NCI-H748 (cell line): ENCODE results near the gene AUP1.
A peak's percentile ranks its signal among the peaks of the same experiment; 100 is the strongest.

ENCODE experiments used
- DNase-seq: peaks from one replicate; lab custom pipeline; 2025; ENCODE audit not compliant: unreplicated experiment; lab: John Stamatoyannopoulos, UW

AUP1 gene

GRCh38 chr2:74558284-74559230 is 29.1 kb upstream of the AUP1 start:
- no peak for DNase-seq

GRCh38 chr2:74556831-74557370 is 27.4 kb upstream of the AUP1 start:
- no peak for DNase-seq

DNA sequence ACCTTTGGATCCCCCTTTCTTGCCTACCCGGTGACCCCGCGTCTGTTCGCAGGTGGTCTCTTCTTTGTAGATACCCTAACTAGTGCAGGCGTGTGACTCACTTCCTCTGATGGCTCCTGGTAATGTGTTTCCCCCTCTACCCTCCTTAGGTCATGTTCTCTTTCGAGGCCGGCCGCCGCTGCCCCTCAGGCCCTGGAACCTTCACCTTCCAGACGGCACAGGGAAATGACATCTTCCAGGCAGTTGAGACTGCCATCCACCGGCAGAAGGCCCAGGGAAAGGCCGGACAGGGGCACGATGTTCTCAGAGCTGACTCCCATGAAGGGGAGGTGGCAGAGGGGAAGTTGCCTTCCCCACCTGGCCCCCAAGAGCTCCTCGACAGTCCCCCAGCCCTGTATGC is 26.7 kb upstream of the AUP1 start:
- no peak for DNase-seq

DNA sequence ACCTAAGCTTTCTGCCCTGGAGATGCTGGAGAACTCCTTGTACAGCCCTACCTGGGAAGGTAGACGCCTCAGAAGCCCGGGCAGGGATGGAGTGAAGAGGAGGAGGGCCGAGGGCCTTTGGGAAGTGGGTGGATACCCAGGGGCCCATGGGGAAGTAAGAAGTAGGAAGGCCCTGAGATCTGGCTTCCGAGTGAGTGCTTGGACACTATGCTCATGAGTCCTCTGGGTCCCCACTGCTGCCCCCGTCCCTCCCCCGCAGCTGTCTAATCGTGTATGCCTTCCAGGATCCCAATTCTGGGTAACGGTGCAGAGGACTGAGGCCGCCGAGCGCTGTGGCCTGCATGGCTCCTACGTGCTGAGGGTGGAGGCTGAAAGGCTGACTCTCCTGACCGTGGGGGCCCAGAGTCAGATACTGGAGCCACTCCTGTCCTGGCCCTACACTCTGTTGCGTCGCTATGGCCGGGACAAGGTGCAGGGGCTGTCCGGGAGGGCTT is 26.2 kb upstream of the AUP1 start:
- no peak for DNase-seq

- peak; percentile 66 for DNase-seq
These were observed 25.5 kb upstream of the AUP1 start for GRCh38 chr2:74554820-74555531.

DNA sequence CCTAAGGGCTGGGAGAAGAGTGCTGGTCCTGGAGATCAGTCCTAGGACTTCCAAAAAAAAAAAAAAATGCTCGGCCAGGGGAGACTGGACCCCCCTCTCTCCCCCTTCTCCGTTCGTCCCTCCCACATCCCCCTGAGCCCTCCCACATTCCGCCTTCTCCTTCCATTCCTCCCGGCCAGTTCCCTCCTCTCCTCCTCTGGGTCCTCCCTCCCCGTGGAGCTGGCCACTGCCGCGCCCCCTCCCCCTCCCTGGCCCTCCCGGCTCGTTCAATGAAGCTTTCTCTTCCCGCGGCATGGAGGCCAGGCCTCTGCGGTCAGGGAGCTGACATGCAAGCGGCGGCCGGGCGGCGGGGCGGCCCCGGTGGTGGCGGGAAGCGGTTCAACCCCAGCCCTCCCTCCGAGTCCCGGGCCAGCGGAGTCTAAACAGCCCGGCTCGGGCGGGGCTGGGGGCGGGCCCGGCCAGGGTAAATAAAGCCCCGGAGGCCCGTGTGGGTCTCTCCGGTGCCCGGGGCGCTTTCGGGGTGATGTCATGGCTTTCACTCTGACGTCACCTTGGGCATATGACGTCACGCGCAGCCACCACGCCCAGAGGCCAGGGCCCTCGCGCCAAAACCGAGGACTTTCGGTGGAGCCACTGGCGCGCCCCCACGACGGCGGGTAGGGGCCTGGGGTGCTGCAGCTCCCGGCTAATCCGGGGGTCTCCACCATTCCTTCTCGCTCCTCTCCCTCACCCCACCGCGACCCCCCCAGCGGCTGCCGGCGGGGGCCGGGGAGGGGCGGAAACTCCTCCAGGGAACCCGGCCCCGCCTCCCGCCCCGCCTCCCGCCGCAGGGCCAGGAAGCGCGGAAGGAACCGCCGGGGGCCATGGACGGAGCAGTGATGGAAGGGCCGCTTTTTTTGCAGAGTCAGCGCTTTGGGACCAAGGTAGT is 24.6 kb upstream of the AUP1 start, which contains the start of the genes DOK1 and LOXL3:
TSS of gene DOK1 (plus strand) at position 829 of the 928 bp plus-strand sequence. CDS start at position 864, 35 bp downstream.
TSS of gene LOXL3 (minus strand) at position 51 of the 928 bp plus-strand sequence. CDS start 1,308 bp downstream, outside the sequence.
- DNase-seq: peak; percentile 74

GRCh38 chr2:74552914-74553811 is 23.7 kb upstream of the AUP1 start:
- DNase-seq: peak; percentile 15

- no peak for DNase-seq
These were observed 22.7 kb upstream of the AUP1 start for GRCh38 chr2:74551942-74552913.

DNA sequence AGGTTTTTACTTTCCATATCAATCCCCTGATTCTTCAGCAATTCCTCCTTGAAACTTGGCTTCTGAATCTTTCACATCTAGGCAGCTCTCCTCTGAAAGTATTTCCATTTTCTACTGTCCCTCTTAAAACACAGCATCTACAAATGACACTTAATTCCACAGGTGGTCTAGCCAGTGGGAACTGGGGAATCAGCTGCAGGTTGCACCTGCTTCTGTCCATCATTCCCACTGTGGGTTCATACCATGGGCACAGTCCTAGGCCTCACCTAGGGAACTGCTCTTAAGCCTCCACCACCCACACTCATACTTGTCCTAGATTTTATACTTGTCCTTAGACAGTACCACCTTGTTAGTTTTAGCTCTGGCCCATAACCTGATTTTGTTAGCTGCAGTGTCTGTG is 22.0 kb upstream of the AUP1 start:
- no peak for DNase-seq

DNA sequence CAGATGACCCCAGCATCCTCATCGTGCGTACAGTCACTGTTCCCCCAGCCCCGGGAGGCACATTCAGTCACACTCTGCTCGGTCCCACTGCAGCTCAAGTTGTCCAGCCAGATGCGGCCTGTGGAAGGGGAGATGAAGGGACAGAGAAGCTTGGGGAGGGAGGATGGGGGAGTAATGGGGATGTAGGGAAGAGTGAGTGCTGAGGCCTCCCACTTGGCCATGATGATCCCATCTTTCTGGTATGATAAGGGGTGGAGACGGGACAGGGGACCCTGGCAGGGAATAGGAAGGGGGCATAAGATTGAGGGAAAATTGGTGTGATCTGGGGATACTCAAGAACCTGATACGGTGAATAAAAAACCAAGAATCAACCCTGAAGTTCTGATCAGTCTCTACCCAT is 20.7 kb upstream of the AUP1 start:
- DNase-seq: no peak

- DNase-seq: peak; percentile 78
These were observed 19.7 kb upstream of the AUP1 start for GRCh38 chr2:74548900-74549826.

GRCh38 chr2:74548285-74548899 is 18.9 kb upstream of the AUP1 start:
- peak; percentile 56 for DNase-seq

DNA sequence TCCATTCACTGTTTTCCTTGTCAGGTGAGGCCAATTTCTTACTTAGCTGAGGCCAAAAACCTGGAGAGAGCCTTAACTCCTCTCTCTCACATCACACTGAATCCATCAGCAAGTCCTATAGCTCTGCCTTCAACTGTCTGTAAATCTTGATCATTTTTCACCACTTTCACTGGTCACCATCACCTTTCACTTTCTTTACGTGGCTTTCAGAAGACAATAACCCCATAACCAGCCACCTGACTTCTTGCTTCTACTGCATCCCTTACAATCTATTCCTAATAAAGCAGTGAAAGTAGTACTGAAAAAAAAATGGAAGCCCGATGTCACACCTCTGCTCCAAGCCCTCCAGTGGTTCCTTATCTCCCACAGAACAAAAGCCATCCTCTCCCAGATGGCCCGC is 16.5 kb upstream of the AUP1 start:
- no peak for DNase-seq

GRCh38 chr2:74544634-74545033 is 15.1 kb upstream of the AUP1 start:
- DNase-seq: no peak

GRCh38 chr2:74542978-74543377 is 13.5 kb upstream of the AUP1 start:
- no peak for DNase-seq

DNA sequence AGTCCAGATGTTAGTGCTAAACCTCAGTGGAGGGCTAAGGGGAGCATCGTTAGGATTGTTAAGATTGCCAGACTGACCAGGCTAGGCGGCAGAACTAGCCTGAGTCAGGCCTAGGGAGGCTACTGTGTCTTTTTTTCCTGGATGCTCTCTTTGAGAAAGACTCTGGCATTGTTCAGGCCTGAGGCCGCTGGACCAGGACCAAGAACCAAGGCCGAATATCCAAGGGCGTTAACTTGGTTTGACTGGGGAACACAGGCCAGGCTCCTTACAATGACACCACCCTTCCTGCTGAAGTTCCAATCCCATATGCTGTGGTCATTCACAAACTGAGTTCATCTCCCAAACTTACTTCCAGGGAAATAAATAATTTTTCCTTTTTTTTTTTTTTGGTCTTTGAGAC is 10.8 kb upstream of the AUP1 start:
- DNase-seq: no peak

GRCh38 chr2:74538881-74539339 is 9.4 kb upstream of the AUP1 start:
- no peak for DNase-seq
